HG02678 (cell line): Measurements from ENCODE around the gene SAMD1.

ENCODE experiments used
- ATAC-seq: cut with Tn5 transposase; IDR thresholded peaks from one replicate; pipeline ENCODE4 v1.9.1; 2021; ENCODE audit warnings: mild to moderate bottlenecking, moderate library complexity; ENCODE audit not compliant: unreplicated experiment

The SAMD1 gene

DNA sequence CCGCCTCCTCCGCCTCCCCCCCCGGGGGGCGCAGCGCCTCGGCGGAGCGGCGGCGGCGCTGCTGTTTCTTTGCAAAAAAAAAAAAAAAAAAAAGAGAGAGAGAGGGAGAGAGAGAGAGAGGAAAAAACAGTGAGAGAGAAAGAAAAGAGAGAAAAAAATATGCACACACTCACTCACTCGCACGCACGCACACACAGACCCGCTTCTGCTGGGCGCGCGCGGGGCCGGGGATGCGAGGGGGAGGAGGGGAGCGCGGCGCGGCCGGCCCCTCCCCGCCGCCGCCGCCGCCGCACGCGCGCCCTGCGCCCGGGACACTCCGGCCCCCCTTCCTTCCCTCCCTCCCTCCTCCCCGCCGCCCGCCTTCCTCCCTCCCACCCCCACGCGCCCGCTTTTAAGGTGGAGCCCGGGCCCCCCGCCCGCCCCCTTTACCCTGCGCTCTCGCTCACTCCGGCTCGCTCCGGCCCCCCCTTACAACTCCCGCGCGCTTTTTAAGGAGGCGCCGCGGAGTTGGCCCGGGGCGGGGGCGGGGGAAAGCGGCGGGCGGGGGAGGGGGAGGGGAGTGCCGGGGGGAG, at the start of gene SAMD1:
SAMD1 (minus strand) TSS at position 243 of the 572 bp plus-strand sequence.
- ATAC-seq, result peak; percentile 51

DNA sequence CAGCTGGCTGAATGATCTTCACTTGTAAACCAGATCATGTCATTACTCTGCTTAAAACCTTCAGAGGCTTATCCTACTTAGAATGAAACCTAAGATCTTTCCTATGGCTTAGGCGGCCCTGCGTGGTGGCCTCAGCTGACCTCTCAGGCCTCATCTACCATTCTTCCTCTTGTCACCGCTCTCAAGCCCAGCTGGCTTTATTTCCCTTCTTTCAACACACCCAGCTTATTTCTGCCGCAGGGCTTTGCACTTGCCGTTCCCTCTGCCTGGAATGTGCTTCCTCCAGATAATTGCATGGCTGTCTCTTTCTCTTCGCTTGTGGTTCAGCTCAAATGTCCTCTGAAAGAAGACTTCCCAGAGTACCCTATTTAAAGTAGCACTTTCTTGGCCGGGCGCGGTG, 49.4 kb upstream of the SAMD1 start:
- ATAC-seq, result no peak

- no peak for ATAC-seq
These were observed 48.2 kb upstream of the SAMD1 start for GRCh38 chr19:14138576-14139265.

DNA sequence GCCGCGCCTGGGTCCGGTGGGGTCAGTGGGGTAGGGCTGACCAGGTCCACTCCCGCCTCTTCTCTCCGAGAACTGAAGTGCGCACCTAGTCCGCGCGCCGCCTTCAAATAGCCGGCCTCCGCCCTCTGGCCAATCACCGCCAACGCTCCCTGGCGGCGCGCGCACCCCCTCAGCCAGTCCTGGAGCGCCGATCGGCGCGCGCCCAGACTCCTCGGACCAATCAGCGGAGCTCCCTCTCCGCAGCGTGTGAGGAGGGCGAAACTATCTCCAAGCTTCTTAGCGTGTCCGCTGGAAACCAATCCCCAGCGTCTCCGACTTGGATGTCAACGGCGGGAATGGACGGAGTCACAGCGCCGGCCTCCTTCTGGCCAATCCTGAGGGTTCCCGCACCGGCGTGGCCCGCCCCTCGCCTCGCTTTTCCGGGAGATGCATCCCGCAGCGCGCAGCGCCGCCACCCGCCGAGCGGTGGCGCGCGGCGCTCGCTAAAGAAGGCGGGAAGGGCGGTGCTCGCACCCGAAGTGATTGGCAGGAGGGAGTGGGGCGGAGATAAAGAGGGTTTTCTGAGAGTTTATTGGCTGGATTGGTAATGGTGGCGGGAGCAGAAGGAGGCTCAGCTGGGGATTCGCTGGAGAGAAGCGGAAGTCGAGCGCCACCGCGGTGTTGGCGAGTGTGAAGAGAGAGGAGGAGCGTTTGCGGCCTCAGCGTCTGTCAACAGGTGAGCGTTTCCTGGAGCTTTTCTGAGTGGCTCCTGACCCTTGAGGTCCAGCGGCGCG, 46.1 kb upstream of the SAMD1 start, which contains the start of gene ASF1B:
ASF1B (minus strand) TSS at position 81 of the 773 bp plus-strand sequence. CDS start 133 bp downstream, outside the sequence.
- peak; percentile 82 for ATAC-seq

- ATAC-seq, result no peak
These were observed 45.5 kb upstream of the SAMD1 start for GRCh38 chr19:14135985-14136508.

GRCh38 chr19:14135355-14135754, 44.8 kb upstream of the SAMD1 start:
- no peak for ATAC-seq

DNA sequence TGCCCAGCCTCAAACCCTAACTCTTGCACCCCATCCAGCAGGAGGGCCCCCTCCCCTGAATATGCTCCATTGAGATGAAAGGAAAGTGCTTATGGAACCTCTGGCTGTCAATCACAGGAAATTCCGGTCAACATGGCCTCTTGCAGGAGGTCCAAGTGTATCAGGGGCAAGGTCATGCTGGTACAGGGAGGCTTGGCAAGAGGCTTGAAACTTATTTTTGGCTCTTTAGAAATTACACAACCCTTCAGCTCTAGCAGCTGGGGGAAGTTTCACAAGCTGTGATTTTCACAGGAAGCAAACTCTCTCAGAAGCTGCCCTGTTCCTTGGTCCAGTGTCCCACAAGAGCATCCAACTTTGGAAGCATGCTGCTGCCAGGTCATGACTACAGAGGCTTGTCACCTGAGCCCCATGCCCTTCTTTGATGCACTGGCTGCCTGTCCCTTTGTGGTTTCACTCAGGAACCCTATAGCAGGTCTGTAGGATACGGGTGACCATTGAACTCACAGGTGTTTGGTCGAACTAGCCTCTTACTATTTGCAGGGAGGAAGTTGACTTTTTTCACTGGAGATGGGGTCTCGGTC, 37.5 kb upstream of the SAMD1 start:
- no peak for ATAC-seq

DNA sequence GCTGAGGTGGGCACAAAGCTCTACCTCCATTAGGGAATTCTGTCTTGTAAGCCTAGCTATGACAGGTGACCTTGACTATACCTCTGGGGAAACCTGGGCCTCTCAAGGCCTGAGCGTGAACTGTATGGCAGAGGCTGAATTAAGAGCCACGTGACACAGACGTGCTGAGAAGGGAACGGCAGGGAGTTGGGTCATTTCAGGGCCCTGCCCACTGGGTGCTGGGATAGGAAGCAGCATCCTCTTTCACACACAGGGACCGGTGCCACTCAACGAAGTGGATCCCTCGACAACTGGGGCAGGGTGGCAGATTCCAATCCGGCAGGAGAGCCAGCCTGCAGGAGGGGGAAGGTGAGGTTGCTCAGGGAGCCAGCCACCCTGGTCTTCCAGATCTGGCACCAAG, 36.6 kb upstream of the SAMD1 start:
- ATAC-seq, result no peak

DNA sequence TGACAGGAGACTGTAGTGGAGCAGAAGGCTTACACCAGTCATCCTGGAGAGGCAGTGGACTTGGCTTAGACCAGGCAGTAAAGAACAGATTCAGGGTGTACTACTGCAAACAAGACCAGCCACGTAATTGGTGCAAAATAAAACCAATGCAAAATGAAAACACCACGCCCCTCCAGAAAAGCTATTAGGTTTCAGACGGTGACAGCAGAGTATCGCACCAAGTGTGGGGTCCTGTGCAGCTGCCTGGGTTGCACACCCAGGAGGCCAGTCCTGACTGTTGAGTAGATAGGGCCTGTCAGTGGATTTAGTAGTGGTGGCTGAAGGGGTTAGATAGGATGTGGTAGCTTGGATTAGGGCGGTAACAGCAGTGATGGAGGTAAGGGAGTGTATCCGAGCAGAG, 32.4 kb upstream of the SAMD1 start:
- ATAC-seq, result no peak

- no peak for ATAC-seq
These were observed 29.9 kb upstream of the SAMD1 start for GRCh38 chr19:14120497-14120780.

GRCh38 chr19:14119644-14120496, 29.3 kb upstream of the SAMD1 start:
- ATAC-seq, result no peak

DNA sequence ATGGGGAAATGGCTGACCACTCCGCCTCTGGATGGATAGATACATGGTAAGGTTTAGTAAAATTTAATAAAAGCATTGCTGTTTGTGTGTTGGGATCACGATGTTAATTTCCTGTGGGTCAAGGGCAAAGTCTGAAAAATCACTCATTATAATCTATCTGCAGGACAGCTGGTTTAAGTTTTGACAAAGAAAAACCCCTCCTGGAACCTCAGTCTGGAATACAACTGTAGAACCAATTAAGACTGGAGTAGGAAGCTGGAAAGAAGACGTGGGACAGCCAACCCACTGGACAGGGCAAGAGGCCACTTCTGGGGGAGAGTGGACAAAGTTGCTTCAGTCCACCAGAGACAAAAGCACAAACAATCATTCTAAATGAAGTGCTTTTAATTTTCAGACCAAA, 28.6 kb upstream of the SAMD1 start:
- no peak for ATAC-seq

DNA sequence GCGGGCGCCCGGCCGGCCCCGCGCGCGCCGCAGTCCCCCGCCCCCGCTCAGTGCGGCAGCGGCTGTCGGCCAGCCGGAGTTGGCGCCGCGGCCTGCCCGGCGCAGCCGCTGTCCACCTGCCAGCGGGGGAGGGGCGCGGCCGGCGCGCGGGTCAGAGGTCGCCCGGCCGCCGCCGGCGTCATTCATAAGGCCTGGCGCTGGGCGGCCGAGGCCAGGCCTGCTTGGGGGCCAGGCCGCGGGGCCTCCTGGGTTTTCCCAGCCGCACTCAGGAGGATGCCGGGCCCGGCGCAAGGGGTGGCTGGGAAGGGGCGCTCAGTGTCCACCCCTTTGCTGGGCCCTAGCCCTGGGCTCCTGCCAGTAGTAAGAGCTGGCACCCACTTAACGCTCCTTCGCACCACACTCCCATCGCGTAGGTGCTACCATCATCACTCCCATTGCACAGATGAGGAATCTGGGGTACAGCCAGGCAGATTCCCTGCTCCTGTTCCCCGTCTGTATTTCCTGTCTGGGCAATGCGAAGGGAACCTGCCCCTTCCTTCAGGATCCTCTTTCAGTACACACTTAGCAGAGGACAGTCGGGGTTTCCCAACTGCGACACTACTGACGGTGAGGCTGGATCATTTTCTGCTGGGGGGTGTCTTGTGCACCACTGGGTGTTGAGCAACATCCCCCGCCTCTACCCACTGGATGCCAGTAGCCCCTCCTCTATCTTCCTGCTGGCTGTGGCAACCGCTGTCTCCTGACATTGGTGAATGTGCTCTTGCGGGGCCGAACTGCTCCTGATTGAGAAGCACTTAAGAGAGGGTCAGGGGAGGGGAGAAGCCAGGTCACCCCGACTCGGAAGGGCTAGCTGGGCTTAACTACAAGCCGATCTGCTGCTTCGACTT, 27.9 kb upstream of the SAMD1 start:
- peak; percentile 34 for ATAC-seq

GRCh38 chr19:14117668-14118164, 27.2 kb upstream of the SAMD1 start, which contains the start of gene PRKACA:
Gene PRKACA, minus strand, starts transcription at chr19:14117762. Its CDS starts 215 bp downstream, at chr19:14117547.
- peak; percentile 88 for ATAC-seq

DNA sequence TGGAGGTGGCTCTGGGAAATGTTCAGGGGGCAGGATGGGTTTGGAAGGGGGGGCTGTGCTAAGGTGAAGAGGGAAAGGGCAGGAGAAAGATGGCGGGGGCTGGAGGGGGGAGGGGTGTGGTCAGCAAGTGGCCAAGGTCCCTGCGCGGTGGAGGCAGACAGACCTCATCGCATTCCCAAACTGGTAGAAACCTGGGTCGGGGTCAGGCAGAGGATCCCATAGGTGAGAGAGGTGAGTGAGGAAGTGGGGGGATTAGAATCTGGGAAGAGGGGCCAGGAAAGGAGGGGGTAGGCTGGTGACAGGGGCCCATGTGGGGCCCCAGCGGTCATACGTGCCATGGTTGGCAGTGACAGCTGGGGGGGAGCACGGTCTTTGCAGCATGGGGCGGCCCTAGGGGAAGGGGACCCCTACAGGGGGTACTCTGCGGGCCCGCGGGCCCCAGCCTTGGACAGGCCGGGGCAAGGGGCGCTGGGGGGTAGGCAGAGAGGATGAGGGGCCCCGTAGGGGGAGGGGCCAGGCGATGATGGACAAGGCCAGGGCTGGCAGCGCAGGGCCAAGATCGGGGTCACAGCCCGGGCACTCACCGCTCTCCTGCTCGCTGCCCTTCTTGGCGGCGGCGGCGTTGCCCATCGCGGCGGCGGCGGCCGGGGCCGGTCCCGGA, 26.5 kb upstream of the SAMD1 start:
- ATAC-seq, result peak; percentile 5

- ATAC-seq, result no peak
These were observed 26.0 kb upstream of the SAMD1 start for GRCh38 chr19:14116525-14116917.

GRCh38 chr19:14115756-14116155, 25.2 kb upstream of the SAMD1 start:
- no peak for ATAC-seq

DNA sequence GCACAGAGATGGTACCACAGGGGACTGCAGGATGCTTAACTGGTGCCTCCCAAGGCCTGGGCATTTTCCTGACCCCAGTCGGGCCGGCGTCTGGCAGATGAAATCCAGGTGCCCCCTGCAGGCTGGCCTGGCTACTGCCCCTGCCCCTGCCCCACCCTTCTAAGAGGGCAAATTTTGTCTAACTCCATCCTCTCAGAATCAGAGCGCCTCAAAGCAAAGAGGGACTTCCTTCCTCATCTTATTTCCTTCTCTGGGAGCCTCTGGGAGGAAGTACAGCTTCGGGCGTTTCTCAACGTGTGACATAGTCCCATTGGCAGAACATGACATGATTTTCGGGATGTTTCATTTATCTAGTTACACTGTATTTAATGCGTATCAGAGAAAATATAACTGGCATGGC, 24.3 kb upstream of the SAMD1 start:
- no peak for ATAC-seq

- no peak for ATAC-seq
These were observed 23.9 kb upstream of the SAMD1 start for GRCh38 chr19:14114439-14114838.
